B cell (primary cell): ENCODE data around the gene YJEFN3. TPM values are rescaled to one million over a fixed set of nuclear protein-coding genes. Genes with fewer than 3 reads are reported as not detected.
A peak's percentile ranks its signal among the peaks of the same experiment; 100 is the strongest.

Source experiments
- ATAC-seq: fragments of 200-7000 bp; cut with Tn5 transposase; one replicate; pipeline ENCODE4 v1.10.0; 2021; ENCODE audit warnings: low read depth, mild to moderate bottlenecking, moderate number of reproducible peaks, moderate library complexity
- CTCF ChIA-PET: fragments of 350-600 bp; sonication (Branson Sonifier 250); formaldehyde crosslinking; loops from one replicate; lab custom pipeline; 2021; ENCODE audit warnings: antibody characterized with exemption, inconsistent platforms; lab: Charles Lee
- POLR2A ChIA-PET: fragments of 350-600 bp; sonication (Branson Sonifier 250); formaldehyde crosslinking; loops from one replicate; lab custom pipeline; 2021; ENCODE audit warnings: antibody characterized with exemption; lab: Charles Lee
- DNase-seq: peaks from one replicate; pipeline ENCODE4 v3.0.0; 2013
- H2AFZ ChIP-seq: 2 replicates; pipeline ENCODE4 v1.6.1; 2012; ENCODE audit warnings: mild to moderate bottlenecking, low read depth, low read length; ENCODE audit not compliant: insufficient read depth, poor library complexity, severe bottlenecking
- H3K27ac ChIP-seq, 2 donors: 1 replicate in 1 of 2; 2 replicates in 1 of 2; pipeline ENCODE4 v1.5.1; 2012 to 2013; ENCODE audit warnings: low read length in 2 of 2, mild to moderate bottlenecking in 2 of 2, moderate library complexity in 1 of 2
- H3K27me3 ChIP-seq, 4 experiments: fragments of 200-600 bp in 1 of 4; sonication (generic) in 1 of 4; replicated peaks in 1 of 4; 1 replicate in 2 of 4; 2 replicates in 2 of 4; pipeline versions ENCODE4 v1.6.1 to v1.7.0; 2013 to 2016; ENCODE audit warnings: low read length in 3 of 4, mild to moderate bottlenecking in 2 of 4, mixed read lengths in 1 of 4, moderate library complexity in 1 of 4; ENCODE audit not compliant: insufficient read depth in 4 of 4, control insufficient read depth in 3 of 4; ENCODE audit errors: control extremely low read depth in 1 of 4
- H3K36me3 ChIP-seq, 2 experiments: replicated peaks in 1 of 2; 1 replicate in 1 of 2; 2 replicates in 1 of 2; pipeline versions ENCODE4 v1.6.1 to v1.7.1; 2013; ENCODE audit warnings: low read length in 1 of 2; ENCODE audit not compliant: insufficient read depth in 2 of 2, control insufficient read depth in 1 of 2; ENCODE audit errors: control extremely low read depth in 1 of 2, extremely low read depth in 1 of 2
- H3K4me1 ChIP-seq, 2 donors: fragments of 200-600 bp in 1 of 2; sonication (generic) in 1 of 2; 1 replicate in 1 of 2; 2 replicates in 1 of 2; pipeline versions ENCODE4 v1.5.1 to v1.6.1; 2013 to 2017; ENCODE audit warnings: low read length in 2 of 2; ENCODE audit not compliant: control insufficient read depth in 2 of 2, insufficient read depth in 2 of 2
- H3K4me2 ChIP-seq: replicated peaks from 2 replicates; pipeline ENCODE3; 2012; ENCODE audit warnings: mild to moderate bottlenecking, low read depth, low read length; ENCODE audit not compliant: poor library complexity, severe bottlenecking
- H3K4me3 ChIP-seq, 5 experiments: fragments of 200-600 bp in 1 of 5; sonication (generic) in 1 of 5; 1 replicate in 3 of 5; 2 replicates in 2 of 5; pipeline versions ENCODE4 v1.5.1 to v1.7.0; 2011 to 2016; ENCODE audit warnings: low read length in 4 of 5, mild to moderate bottlenecking in 4 of 5, low read depth in 2 of 5, control low read depth in 1 of 5, moderate library complexity in 1 of 5; ENCODE audit not compliant: insufficient read depth in 1 of 5; ENCODE audit errors: control extremely low read depth in 1 of 5, extremely low read depth in 1 of 5
- H3K79me2 ChIP-seq: fragments of 200-600 bp; sonication (generic); one replicate; pipeline ENCODE4 v1.6.0; 2016; ENCODE audit warnings: low read length; ENCODE audit not compliant: control insufficient read depth, insufficient read depth
- H3K9ac ChIP-seq: fragments of 200-600 bp; sonication (generic); 2 replicates; pipeline ENCODE4 v1.6.1; 2017; ENCODE audit warnings: mild to moderate bottlenecking, low read length, moderate library complexity
- H3K9me3 ChIP-seq, 3 donors: one replicate each; pipeline versions ENCODE4 v1.6.1 to v1.7.1; 2013; ENCODE audit warnings: low read length in 2 of 3; ENCODE audit not compliant: control insufficient read depth in 2 of 3, insufficient read depth in 1 of 3; ENCODE audit errors: control extremely low read depth in 1 of 3
- H4K20me1 ChIP-seq: 2 replicates; pipeline ENCODE4 v1.6.0; 2012; ENCODE audit warnings: mild to moderate bottlenecking, low read length; ENCODE audit not compliant: insufficient read depth, control insufficient read depth, poor library complexity, severe bottlenecking
- H3K27ac Mint-ChIP-seq: one replicate; pipeline ENCODE4 v1.8.0; 2021; ENCODE audit warnings: mixed read lengths
- H3K27me3 Mint-ChIP-seq: one replicate; pipeline ENCODE4 v1.8.0; 2021; ENCODE audit warnings: mixed read lengths
- H3K4me1 Mint-ChIP-seq: one replicate; pipeline ENCODE4 v1.8.0; 2021; ENCODE audit warnings: mixed read lengths
- H3K4me3 Mint-ChIP-seq: one replicate; pipeline ENCODE4 v1.8.0; 2021; ENCODE audit warnings: mixed read lengths
- H3K9me3 Mint-ChIP-seq: one replicate; pipeline ENCODE4 v1.8.0; 2022; ENCODE audit warnings: mixed read lengths; ENCODE audit not compliant: insufficient read depth
- CTCF ChIP-seq: fragments of 200-600 bp; IDR thresholded peaks from one replicate; pipeline ENCODE4 v1.8.0; 2022; ENCODE audit warnings: antibody characterized with exemption, mild to moderate bottlenecking
- EZH2 ChIP-seq: IDR thresholded peaks from 2 replicates; pipeline ENCODE4 v1.6.1; 2012; ENCODE audit warnings: borderline replicate concordance, low read depth, mild to moderate bottlenecking, moderate library complexity, low read length; ENCODE audit not compliant: insufficient read depth, poor library complexity, severe bottlenecking
- WGBS: methylation state at CpG from one replicate; pipeline ENCODE4 v1.1.5; 2013; ENCODE audit warnings: missing lambda C conversion rate; ENCODE audit not compliant: insufficient coverage; 5-methylcytosine and 5-hydroxymethylcytosine counted together
- intact Hi-C: fragments of 100-400 bp; cut with micrococcal nuclease; formaldehyde crosslinking; loops from one replicate; pipeline ENCODE4 v1.10.0; 2022
- polyA plus RNA-seq: library from polyadenylated mRNA; depleted of rRNA; stranded (reverse); fragments of >200 nt; gene quantifications from 2 replicates; pipeline ENCODE4 v1.2.3, GENCODE V29; 2012
- total RNA-seq, 2 donors: library from RNA; stranded (reverse); fragments of 120-200 nt in 1 of 2; gene quantifications; 1 replicate in 1 of 2; 2 replicates in 1 of 2; pipeline versions ENCODE4 v1.2.3 to v1.2.4, GENCODE V29; 2013 to 2022

Gene YJEFN3
- total and polyA plus RNA-seq, 2 donors (not counting 1 experiment from before 2014, with no cell fraction given), result 7.1 to 8.8 TPM

DNA sequence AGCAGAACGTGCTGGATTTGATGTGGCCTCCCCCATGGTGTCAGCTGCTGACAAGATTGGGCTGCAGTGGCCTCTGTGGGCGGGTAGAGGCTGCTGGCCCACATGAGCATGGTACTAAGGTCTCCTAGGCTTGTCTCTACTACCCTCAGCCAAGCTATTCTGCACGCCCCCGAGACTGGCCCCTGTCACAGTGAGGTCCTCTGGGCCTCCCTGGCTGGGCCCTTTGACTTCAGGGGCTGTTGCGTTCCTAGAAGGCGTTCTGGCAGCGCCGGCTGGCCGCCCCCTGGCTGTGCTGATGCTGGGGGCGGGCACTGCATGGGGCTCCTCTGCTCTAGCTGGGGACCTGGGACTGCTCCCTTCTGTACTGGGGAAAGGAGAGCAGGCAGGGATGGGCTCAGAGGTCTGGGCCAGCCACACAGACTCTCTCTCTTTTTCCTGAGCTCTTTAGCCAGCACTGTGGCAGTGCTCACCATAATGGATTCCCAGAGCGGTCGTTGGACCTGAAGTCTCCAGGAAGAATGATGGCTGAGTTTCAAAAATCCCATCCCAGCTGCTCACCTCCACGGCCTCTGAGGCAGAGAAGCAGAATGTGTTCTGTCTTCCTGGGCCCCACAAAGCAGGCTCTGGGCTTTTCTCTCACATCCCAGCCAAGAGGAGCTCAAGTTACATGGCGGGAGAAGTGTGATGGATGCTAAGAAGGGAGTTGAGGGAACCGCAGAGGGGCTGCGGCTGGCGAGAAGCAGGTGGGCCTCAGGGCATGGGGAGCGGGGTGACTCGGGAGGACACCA, 45.7 kb upstream of the YJEFN3 start:
- Histone ChIP-seq H3K4me2 (no peak overlapping the region), H2AFZ (no peak overlapping the region), H3K4me3 (no peak overlapping the region), H3K9ac (no peak overlapping the region), H4K20me1 (peaks cover under 1% of the 10 kb centered on the region), H3K27me3 (no peaks in the 10 kb centered on the region), H3K4me1 (peaks cover 10 to 26% of the 10 kb centered on the region in 2 donors), H3K27ac (no peak overlapping the region), H3K79me2 (peaks cover 80% of the 10 kb centered on the region), H3K9me3 (no peaks in the 10 kb centered on the region), H3K36me3 (peaks cover 0 to 21% of the 10 kb centered on the region in 2 experiments)
- 97% methylated on average over 18 of the region's 19 CpGs for WGBS
- H3K4me1 Mint-ChIP-seq, result peaks cover 39% of the 10 kb centered on the region
- DNase-seq (no peak), ATAC-seq (no peak)
- CTCF ChIA-PET, result interaction anchor here (0.6 to 3.5 kb wide), 5 partner anchors 63 to 413 kb away, joined by 3 to 13 read pairs (median 4); partner anchors contain the start of gene GATAD2A
- no peaks in the 10 kb centered on the region for H3K27me3 Mint-ChIP-seq
- peak overlapping the region; percentile 56 for H3K27ac Mint-ChIP-seq
- no peak overlapping the region for H3K4me3 Mint-ChIP-seq
- POLR2A ChIA-PET, result no interaction called here
- intact Hi-C loops, result no loop called here
- TF ChIP-seq EZH2, result no peak
- TF ChIP-seq CTCF, result no peak
- H3K9me3 Mint-ChIP-seq, result no peaks in the 10 kb centered on the region
